HUES6 (cell line): Measurements from ENCODE around the gene SLC25A42.
"Not testable (repeated sequence)": the region's sequence is repeated elsewhere in the genome, so short reads cannot be mapped to it uniquely, and the experiment has no call there.

Source experiments
- H3K27ac ChIP-seq: 2 replicates; pipeline ENCODE4 v1.7.0; 2013; ENCODE audit warnings: low read depth, mild to moderate bottlenecking, low read length, inconsistent platforms
- H3K27me3 ChIP-seq: 2 replicates; pipeline ENCODE4 v1.6.1; 2013; ENCODE audit warnings: low read length; ENCODE audit not compliant: control insufficient read depth, insufficient read depth
- H3K36me3 ChIP-seq: 2 replicates; pipeline ENCODE4 v1.6.1; 2013; ENCODE audit warnings: low read length; ENCODE audit not compliant: control insufficient read depth, insufficient read depth
- H3K4me1 ChIP-seq: 2 replicates; pipeline ENCODE4 v1.6.1; 2013; ENCODE audit warnings: low read length; ENCODE audit not compliant: control insufficient read depth, insufficient read depth
- H3K4me3 ChIP-seq: 2 replicates; pipeline ENCODE4 v1.5.1; 2013; ENCODE audit warnings: low read depth, low read length
- H3K9ac ChIP-seq: one replicate; pipeline ENCODE4 v1.6.1; 2013; ENCODE audit warnings: mild to moderate bottlenecking, low read length
- H3K9me3 ChIP-seq: 2 replicates; pipeline ENCODE4 v1.6.1; 2013; ENCODE audit warnings: low read depth, low read length; ENCODE audit not compliant: control insufficient read depth, insufficient read depth

SLC25A42 gene

GRCh38 chr19:19063183-19064097 is at the start of gene SLC25A42:
Gene SLC25A42 (plus strand): TSS chr19:19063994. CDS start chr19:19096125, 32,131 bp downstream.
- Histone ChIP-seq H3K9me3 (no peaks in the 10 kb centered on the region), H3K9ac (peak within 1 kb of the TSS; percentile 65), H3K36me3 (peaks cover 15% of the 10 kb centered on the region; the same call in 1 of the 2 replicates), H3K4me1 (peaks cover 23% of the 10 kb centered on the region), H3K4me3 (peak within 1 kb of the TSS; percentile 63), H3K27me3 (peaks cover 28% of the 10 kb centered on the region), H3K27ac (no peak within 1 kb of the TSS)

GRCh38 chr19:19021115-19021514 is 42.7 kb upstream of the SLC25A42 start:
- H3K27me3 ChIP-seq = no peaks in the 10 kb centered on the region
- no peak overlapping the region for H3K4me3 ChIP-seq
- H3K4me1 ChIP-seq = no peaks in the 10 kb centered on the region
- H3K36me3 ChIP-seq = peaks cover 83% of the 10 kb centered on the region
- H3K9ac ChIP-seq = no peak overlapping the region
- H3K27ac ChIP-seq = no peak overlapping the region
- H3K9me3 ChIP-seq = no peaks in the 10 kb centered on the region

GRCh38 chr19:19022380-19022961 is 41.3 kb upstream of the SLC25A42 start:
- Histone ChIP-seq H3K27me3 (no peaks in the 10 kb centered on the region), H3K4me1 (no peaks in the 10 kb centered on the region), H3K9ac (no peak overlapping the region), H3K36me3 (peaks cover 84% of the 10 kb centered on the region), H3K4me3 (no peak overlapping the region), H3K9me3 (no peaks in the 10 kb centered on the region), H3K27ac (no peak overlapping the region)

- not testable (repeated sequence) for H3K27me3 ChIP-seq, H3K4me3 ChIP-seq, H3K27ac ChIP-seq, H3K4me1 ChIP-seq, H3K9me3 ChIP-seq, H3K9ac ChIP-seq
- peaks cover 84% of the 10 kb centered on the region for H3K36me3 ChIP-seq
Measured at GRCh38 chr19:19023376-19023775, 40.4 kb upstream of the SLC25A42 start.

- Histone ChIP-seq H3K4me1 (no peaks in the 10 kb centered on the region), H3K27ac (no peak overlapping the region), H3K27me3 (no peaks in the 10 kb centered on the region), H3K4me3 (no peak overlapping the region), H3K36me3 (peaks cover 89% of the 10 kb centered on the region), H3K9me3 (no peaks in the 10 kb centered on the region), H3K9ac (no peak overlapping the region)
Measured at GRCh38 chr19:19025861-19026260, 37.9 kb upstream of the SLC25A42 start.

- no peaks in the 10 kb centered on the region for H3K9me3 ChIP-seq
- H3K9ac ChIP-seq = no peak overlapping the region
- peaks cover 89% of the 10 kb centered on the region for H3K36me3 ChIP-seq
- H3K27ac ChIP-seq = no peak overlapping the region
- H3K27me3 ChIP-seq = no peaks in the 10 kb centered on the region
- H3K4me3 ChIP-seq = no peak overlapping the region
- no peaks in the 10 kb centered on the region for H3K4me1 ChIP-seq
Measured at GRCh38 chr19:19026299-19026971, 37.4 kb upstream of the SLC25A42 start.

- no peaks in the 10 kb centered on the region for H3K4me1 ChIP-seq
- no peak overlapping the region for H3K9ac ChIP-seq
- peaks cover 86% of the 10 kb centered on the region for H3K36me3 ChIP-seq
Measured at GRCh38 chr19:19027228-19027627, 36.6 kb upstream of the SLC25A42 start.

GRCh38 chr19:19028526-19028925 is 35.3 kb upstream of the SLC25A42 start:
- peaks cover 73% of the 10 kb centered on the region for H3K36me3 ChIP-seq
- H3K4me1 ChIP-seq = no peaks in the 10 kb centered on the region
- no peak overlapping the region for H3K4me3 ChIP-seq
- H3K27me3 ChIP-seq = no peaks in the 10 kb centered on the region
- no peak overlapping the region for H3K27ac ChIP-seq
- no peak overlapping the region for H3K9ac ChIP-seq
- H3K9me3 ChIP-seq = no peaks in the 10 kb centered on the region

More at GRCh38 chr19:19027228-19027627, 36.6 kb upstream of the SLC25A42 start:
- Histone ChIP-seq H3K4me3 (no peak overlapping the region), H3K9me3 (no peaks in the 10 kb centered on the region), H3K27ac (no peak overlapping the region), H3K27me3 (no peaks in the 10 kb centered on the region)

- no peak overlapping the region for H3K9ac ChIP-seq
- H3K27me3 ChIP-seq = no peaks in the 10 kb centered on the region
- peak overlapping the region; percentile 92; the same call in 1 of the 2 replicates for H3K4me3 ChIP-seq
- no peaks in the 10 kb centered on the region; the same call in 1 of the 2 replicates for H3K9me3 ChIP-seq
- 0 out of 2 replicates have a peak, but pooled peaks cover 3% of the 10 kb centered on the region for H3K4me1 ChIP-seq
- no peak overlapping the region for H3K27ac ChIP-seq
- H3K36me3 ChIP-seq = peaks cover 50% of the 10 kb centered on the region
Measured at GRCh38 chr19:19031891-19032290, 31.9 kb upstream of the SLC25A42 start.

- Histone ChIP-seq H3K9ac (peak overlapping the region; percentile 80), H3K4me1 (0 out of 2 replicates have a peak, but pooled peaks cover 3% of the 10 kb centered on the region), H3K36me3 (peaks cover 50% of the 10 kb centered on the region), H3K27ac (no peak overlapping the region; the same call in 1 of the 2 replicates), H3K4me3 (peak overlapping the region; percentile 92), H3K27me3 (no peaks in the 10 kb centered on the region), H3K9me3 (peaks cover 7% of the 10 kb centered on the region)
Measured at GRCh38 chr19:19032420-19033175, 31.2 kb upstream of the SLC25A42 start.
